ENCODE results near the gene FOXC1.

- TF ChIP-seq SMC3 (IDR thresholded peaks at IDR 0.05; ENCODE audit: low read depth, low read length) (no peak), CTCF (IDR thresholded peaks at IDR 0.05) (no peak), RCOR1 (IDR thresholded peaks at IDR 0.05; ENCODE audit: low read length) (no peak), EP300 (IDR thresholded peaks at IDR 0.05; ENCODE audit: borderline replicate concordance in 1 of 2, low read depth in 1 of 2, low read length in 1 of 2) (no peak), TAF1 (IDR thresholded peaks at IDR 0.05; ENCODE audit: borderline replicate concordance, low read depth, low read length) (no peak), SIN3A (IDR thresholded peaks at IDR 0.05; ENCODE audit: borderline replicate concordance, low read depth, low read length) (no peak), JUND (IDR thresholded peaks at IDR 0.05) (no peak), POLR2AphosphoS5 (IDR thresholded peaks at IDR 0.05; ENCODE audit: low read depth, low read length) (no peak), CHD2 (IDR thresholded peaks at IDR 0.05; ENCODE audit: low read length, partially characterized antibody) (no peak), MXI1 (IDR thresholded peaks at IDR 0.05; ENCODE audit: low read depth, low read length) (no peak), USF2 (IDR thresholded peaks at IDR 0.05; ENCODE audit: borderline replicate concordance, low read depth, low read length) (no peak), USF1 (IDR thresholded peaks at IDR 0.05; ENCODE audit: borderline replicate concordance, low read depth) (no peak)
Measured at GRCh38 chr6:1584996-1585668, 24.6 kb upstream of the FOXC1 start.

All from SK-N-SH (cell line).